ENCODE measurements around the gene PSMD9.

The PSMD9 gene

DNA sequence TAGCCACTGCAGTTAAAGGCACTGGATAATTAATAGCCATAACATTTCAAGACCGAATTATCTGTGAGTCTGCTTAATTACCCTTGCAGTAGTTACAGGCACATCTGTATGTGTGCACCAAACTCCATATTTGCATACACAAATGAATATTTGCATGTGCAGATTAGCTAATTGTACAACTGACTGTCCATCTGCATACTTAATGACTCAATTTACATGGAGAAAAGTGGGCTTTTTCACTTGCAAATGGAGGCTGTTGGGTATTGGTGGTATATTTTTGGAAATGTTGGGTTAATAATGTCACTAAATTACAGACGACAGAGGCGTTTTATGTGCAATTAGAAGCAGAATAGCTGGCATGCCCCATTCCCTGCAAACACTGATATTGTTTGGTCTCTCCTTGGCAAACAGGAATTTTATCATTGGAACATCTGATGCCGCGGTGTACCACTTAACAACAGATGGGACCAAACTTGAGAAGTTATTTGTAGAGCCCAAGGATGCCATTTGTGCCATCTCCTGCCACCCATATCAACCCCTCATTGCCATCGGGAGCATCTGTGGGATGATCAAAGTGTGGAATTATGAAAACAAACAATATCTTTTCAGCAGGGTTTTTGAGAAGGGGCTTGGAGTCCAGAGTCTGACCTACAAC lies 69.4 kb downstream of the PSMD9 start:
- no peak for DNase-seq

DNA sequence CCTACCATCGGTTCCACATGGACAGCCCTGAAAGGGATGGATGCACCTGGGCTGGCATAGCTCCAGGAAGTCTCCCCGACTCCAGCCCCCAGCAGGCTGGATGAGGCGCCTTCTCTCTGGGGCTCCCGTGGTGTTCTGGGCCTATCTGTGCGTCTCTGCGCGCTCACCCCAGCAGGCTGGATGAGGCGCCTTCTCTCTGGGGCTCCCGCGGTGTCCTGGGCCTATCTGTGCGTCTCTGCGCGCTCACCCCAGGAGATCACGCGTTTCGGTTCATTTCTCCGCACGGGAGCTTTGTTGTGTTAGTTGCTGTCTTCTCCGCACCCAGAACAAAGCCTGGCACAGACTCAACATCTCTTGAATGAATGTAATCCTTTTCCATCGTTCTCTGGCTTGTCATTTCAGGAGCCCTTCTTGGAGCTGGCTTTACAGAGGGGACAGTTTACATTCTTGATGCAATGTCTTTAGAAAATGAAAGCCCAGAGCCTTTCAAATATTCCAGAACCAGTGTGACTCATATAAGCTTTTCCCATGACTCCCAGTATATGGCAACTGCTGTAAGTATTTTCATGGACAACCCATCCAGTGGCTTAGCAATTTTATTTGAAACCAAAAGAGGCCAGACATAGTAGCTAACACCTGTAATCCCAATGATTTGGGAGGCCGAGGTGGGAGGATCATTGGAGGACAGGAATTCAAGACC lies 70.1 kb downstream of the PSMD9 start:
- DNase-seq, result no peak

DNA sequence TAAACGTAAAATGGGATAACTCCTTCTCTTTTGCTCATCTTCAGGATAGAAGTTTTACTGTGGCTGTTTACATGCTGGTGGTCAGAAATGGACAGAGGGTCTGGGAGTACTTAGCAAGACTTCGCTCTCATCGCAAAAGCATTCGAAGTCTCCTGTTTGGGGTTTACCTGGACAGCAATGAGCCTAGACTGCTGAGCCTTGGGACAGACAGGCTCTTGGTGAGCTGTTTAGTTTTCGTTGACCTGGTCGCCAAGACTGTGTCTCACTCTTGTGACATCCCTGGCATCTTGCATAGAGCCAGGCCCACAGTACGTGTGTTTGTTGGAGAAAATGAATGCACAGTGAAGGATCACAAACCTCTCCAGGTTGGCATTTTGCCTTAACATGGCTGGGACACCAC lies 72.0 kb downstream of the PSMD9 start:
- no peak for DNase-seq

DNA sequence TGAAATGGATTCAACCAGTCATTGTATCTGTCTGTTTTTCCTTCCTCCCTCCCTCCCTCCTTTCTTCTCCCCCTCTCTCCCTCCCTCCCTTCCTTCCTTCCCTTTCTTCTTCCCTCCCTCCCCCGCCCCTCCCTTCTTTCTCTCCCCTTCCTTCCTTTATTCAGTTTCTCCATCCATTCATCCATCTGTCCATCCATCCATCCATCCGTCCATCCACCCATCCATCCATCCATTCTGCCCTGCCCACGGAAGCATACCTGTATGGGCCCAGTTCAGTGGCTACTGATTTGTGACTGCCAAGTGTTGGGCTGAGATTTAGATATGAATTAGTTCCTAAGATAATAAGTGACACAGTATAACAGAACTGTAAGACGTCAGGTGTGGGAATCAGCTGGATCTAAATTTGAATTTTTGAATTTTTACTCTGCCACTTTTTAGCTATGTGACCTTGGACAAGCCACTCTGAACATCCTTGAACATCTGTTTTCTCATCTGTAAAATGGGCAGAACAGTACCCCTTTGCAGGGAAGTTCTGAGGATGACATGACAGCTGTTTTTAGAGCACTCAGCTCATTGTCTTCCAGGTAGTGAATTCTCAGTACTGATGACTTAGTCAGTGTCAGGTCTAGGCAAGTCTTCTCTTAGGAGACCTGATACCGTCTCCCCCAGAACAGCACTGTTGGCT lies 72.7 kb downstream of the PSMD9 start:
- no peak for DNase-seq

DNA sequence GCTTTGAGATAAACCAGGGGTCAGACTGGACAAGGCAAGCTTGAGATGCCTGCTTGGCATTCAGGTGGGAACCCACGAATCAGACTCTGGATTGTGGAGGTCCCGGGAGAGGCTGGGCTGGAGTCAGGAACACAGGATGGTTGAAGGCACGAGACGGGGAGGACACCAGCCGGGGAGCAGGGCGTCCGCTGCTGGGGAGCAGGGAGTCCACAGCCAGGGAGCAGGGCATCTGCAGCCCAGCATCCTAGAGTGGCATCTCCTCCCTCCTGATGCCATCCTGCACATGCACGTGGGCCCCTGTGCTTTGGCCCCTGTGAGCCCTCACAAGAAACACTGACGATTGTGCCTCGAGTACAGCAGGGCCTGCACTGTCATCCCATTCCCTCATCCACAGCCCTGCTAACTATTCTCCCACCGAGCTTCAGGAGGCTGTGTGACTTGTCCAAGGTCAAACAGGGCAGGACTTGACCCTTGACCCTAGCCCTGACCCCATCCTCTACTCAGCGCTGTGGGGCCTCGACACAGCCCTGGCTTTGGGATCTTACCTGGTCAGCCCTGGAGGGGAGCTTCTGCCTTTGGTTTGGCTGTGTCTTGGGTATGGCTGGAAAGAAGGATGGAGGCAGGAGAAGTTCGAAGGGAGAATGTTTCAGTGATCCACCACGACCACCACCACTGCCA lies 74.9 kb downstream of the PSMD9 start:
- no peak for DNase-seq

DNA sequence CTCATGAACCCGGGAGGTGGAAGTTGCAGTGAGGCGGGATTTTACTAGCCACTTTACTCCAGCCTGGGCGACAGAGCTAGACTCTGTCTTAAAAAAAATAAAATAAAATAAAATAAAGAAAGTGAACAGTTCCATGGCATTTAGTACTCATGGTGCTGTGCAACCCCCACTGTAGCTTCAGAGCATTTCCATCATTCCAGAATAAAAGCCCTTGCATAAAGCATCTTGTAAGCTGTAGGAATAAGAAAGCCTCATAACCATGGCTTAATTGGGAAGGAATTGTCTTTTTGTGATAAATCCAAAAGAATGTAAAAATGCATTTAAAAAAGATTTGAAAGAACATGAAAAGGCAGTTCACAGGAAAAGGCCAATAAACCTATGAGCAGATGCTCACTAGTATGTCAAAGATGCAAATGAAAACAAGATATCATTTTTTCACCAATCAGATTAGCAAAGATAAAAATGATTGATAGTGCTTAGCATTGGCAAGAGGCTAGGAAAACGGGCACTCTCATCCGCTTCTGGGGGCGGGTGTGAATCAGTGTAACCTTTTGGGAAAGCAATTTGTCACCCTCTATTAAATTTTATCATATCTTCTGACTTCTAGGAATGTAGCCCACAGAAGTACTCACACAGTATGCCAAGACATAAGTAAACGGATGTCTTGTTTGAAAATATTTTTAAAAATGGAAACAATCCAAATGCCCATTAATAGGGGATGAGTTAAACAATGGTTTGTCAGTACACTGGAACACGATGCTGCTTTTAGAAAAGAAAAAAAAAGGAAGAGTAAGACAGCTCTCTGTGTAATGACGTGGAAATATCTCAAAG lies 76.4 kb downstream of the PSMD9 start:
- no peak for DNase-seq

DNA sequence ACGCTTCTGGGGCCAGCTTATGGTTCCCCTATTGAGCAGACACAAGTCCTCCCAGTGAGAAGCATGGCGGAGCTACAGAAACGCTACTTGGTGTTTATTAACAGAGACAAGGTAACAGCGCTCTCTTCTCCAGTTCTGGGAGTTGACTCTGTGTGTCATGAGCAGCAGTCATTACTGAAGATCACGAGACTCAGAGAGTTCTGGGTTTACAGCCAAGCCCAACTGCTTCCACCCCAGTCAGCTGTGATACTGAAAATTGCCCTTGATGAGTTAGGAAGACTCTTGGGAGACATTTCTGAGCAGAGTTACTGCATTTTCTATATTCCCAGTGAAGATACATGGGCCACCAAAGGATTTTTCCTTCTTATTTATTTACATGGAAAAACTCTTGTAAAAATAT lies 78.4 kb downstream of the PSMD9 start:
- no peak for DNase-seq
